HG02588 (cell line): ENCODE results near the gene MYOCOS.
"Not testable (repeated sequence)": the region's sequence is repeated elsewhere in the genome, so short reads cannot be mapped to it uniquely, and the experiment has no call there.

Experiments
- ATAC-seq: cut with Tn5 transposase; IDR thresholded peaks from one replicate; pipeline ENCODE4 v1.9.1; 2021; ENCODE audit warnings: mild to moderate bottlenecking, moderate library complexity; ENCODE audit not compliant: unreplicated experiment

Gene MYOCOS

DNA sequence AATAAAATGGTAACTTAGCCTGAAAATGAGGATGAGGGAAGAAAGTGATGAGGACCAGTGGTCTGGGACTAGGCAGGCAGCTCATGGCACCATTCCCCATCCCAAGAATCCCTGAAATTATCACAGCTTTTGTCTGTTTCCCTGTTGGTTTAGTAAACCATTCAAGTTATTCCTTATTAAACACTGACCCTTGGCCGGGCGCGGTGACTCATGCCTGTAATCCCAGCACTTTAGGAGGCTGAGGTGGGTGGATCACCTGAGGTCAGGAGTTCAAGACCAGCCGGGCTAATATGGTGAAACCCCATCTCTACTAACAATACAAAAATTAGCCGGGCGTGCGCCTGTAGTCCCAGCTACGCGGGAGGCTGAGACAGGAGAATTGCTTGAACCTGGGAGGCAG lies 34.2 kb downstream of the MYOCOS start:
- ATAC-seq: not testable (repeated sequence)

DNA sequence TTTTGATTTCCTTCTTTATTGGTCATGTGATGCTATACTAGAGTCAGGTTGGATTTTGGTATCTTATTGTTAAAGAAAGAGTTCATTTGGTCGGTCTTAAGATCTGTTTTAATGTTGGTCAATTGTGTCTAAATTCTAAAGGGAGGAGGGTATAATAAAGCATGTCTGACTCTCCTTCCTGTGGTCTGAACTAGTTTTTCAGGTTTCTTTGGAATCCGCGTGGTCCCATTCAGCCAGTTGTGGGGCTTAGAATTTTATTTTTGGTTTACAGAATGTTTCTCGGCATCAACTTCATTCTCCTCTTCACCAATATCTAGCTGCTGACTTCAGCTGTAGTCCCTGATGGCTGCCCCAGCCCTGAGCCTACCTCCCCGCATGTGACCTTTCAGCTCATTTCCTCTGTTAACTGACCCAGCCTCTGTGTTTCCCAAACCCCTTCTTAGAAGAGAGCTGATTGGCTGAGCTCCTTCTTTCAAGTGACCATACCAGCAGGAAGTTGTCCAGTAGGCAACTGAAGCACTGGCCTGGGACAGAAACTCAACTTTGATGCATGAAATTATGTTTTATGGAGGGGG lies 39.1 kb downstream of the MYOCOS start:
- no peak for ATAC-seq

DNA sequence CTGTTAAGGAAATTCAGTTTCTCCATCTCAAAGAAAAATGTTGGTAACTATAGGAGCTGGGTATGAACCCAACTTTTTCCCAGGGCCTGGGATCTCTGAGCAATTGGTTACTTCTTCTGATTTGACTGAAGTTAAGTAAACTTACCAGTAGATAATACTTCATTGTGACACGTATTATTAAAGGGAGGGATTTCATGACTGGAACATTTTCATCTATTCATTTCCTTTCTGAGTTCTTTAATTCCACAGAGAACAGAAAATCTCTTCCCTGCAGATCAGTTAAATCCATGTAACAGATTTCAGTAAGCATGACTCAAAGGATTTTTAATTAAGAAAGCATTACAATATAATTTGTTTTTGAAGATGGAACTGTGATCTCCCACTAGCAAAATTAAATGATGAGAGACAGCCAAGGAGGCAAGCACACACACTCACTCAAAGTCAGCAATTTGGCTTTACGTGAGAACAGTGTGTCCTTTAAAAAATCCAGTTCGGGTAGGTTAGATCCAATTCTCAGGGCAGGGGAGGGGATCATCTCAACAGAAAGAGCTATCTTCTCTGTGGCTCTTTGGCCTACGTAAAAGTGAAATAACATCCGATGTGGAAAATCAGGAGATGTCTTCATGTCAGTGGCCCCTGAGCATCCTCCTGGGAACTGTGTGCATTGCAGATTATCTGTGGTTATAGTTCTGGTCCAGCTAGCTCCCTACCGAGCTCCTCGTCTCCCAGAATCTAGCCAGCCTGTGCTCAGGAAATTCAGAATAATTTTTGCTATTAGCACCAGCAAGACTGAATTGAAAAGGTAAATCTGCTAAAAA lies 41.2 kb downstream of the MYOCOS start:
- no peak for ATAC-seq

DNA sequence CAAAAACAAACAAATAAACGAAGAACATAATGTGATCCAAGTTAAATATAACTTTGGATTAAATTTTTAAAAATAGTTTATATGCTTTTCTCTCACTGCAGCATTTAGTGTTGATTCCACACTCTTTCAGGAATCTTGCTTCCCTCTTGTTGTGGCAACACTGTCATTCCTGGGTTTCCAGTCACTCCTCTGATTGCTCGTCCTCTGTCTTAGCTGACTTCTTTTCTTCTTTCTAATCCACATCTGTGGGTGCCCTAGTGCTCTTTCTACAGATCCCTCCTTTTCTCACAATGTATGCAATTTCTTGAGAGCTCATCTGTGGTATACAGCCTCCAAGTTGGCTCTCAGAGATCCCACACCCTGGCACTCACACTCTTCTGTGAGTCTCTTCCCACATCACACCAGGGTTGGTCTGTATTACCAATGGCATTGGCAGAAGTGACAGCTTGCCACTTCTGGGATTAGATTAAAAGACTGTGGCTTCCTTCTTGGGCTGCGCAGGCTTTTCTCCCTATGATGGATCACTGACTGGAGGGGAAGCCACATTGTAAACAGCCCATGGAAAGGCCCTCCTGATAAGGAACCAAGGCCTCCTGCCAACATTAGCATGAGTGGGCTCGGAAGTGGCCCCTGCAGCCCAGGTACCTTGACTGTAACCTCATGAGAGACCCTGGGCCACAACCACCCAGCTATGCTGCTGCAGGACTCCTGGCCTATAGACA lies 42.0 kb downstream of the MYOCOS start:
- ATAC-seq: no peak

DNA sequence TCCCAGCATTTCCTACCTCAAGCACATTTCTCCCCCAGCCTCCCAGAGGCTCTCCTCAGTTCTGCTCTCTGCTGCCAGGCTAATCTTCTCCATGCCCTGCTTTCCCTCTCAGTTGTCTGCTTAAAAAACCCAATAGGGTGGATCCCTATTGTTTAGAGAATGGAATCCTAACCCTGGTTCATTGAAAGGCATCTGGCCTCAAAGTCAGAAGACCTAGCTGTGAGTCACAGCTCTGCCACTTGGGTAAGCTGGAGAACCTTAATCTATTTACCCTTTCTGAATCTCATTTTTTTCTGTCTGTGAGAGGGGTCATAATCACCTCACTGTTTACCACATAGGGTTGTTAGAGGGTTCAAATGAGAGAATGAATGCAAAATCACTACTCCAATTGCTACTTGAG lies 42.9 kb downstream of the MYOCOS start:
- ATAC-seq: no peak

DNA sequence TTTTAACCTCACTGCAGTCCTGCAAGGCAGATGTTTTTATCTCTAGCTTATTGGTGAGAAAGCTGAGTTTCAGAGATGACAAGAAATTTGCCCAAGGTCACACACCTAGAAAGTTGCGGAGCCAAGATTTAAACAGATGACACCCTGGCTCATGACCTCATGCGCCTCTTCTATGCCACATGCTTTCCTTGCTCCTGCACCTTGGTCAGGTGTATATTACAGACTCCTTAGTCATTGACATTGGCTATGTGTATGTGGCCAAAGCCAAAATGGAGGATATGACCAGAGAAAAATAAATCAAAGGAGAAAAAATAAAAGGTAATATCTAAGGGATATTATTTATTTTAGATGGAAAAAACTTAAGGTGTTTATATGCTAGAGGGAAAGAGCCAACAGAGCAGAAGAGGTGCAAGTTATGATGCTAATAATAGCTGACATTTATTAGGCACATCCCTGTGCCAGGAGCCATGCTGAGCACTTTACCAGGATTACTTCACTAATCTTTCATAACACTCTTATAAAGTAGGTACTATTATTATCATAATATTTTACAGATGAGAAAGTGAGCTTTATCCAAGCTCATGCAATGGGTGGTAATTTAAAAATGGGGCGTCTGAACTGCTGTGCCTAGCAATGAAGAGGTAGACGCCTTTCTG lies 44.2 kb downstream of the MYOCOS start:
- no peak for ATAC-seq

DNA sequence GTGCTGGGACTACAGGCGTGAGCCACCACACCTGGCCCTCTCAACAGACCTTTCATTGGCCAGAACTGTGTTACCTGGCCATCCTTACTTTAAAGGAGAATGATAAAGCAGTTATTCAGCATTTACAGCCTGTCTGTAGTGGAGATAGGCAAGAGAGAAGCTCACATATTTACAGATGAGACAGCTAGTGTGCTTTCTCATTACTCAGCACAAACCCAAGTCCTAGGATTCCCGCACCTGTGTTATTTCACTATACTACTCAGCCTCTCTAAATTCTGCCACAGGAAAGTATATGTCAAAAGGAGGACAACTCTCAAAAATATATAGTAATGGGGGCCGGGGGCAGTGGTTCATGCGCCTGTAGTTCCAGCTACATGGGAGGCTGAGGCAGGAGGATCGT lies 46.3 kb downstream of the MYOCOS start:
- no peak for ATAC-seq

DNA sequence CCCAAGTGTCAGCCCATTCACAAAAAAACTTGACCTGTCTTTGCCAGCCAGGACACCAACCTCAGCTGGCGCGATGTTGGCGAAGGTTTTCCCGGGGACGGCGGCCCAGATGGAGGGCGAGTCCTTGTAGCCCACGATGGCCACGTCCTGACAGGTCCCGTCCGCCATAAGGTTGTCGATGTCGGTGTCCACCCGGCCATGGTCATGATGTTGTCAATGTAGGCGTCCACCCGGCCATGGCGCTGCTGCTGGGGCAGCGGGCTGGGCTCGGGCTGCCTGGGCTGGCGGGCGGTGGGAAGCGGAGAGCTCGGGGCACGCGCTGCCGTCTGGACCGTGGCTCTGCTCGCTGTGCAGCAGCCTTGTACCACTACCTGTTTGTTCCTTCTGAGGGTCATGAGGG lies 48.7 kb downstream of the MYOCOS start:
- no peak for ATAC-seq

DNA sequence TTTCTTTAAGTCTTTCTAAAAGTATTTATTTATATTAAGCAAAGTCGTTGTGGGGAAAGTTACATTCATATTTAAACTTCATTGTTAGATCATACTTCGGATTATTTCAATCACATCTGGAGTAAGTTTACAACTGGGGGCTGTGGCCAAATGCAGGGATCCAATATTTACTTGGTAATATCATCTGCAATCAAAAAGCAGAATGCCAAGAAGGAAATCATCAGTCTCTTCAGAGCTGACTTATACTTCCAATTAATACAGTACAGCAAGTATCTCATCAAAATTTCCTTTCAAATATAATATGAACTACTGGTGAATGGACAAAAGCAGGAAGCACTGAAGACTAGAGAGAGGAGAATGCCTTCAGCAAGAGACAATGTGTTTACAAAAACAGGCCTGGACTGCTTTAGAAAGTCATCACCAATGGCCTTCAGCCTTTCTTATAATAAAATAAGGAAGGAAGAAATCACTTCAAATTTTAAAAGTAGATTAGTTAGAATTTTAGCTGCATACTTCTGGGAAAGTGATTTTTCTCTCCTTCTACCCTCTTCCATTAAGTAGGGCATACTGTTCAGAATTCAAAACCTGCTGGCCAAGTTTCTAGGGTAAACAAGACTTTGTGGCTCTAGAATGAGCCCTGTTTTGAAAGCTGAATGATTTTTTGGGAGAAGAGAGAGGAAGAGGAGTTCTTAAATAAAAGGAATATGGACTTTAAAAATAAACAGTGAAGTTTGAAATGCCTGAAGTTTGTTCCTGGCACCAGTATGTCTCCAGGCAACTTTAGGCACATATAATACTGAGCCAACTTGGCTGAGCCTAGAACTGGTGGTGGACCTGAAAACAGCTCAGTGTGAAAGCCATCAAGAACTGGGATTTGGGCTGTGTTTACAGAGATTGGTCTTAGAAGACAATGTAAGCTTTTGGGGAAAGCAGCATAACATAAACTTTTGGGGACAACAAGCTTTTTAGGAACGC lies 52.7 kb downstream of the MYOCOS start:
- no peak for ATAC-seq
